Neural progenitor cell (in vitro differentiated cells): ENCODE data around the gene IL36RN. TPM values are rescaled to one million over a fixed set of nuclear protein-coding genes. Genes with fewer than 3 reads are reported as not detected.

Experiments used
- DNase-seq: peaks from one replicate; pipeline ENCODE4 v3.0.0-alpha.2; 2016; ENCODE audit warnings: low spot score
- H2AFZ ChIP-seq: fragments of 200-600 bp; sonication (generic); replicated peaks from 2 replicates; pipeline ENCODE4 v1.6.1; 2016; ENCODE audit warnings: antibody characterized with exemption
- H3F3A ChIP-seq: fragments of 200-600 bp; sonication (generic); 2 replicates; pipeline ENCODE4 v1.6.1; 2016; ENCODE audit warnings: antibody characterized with exemption, low read depth
- H3K27ac ChIP-seq: fragments of 200-600 bp; sonication (generic); 2 replicates; pipeline ENCODE4 v1.5.1; 2016; ENCODE audit warnings: mild to moderate bottlenecking
- H3K27me3 ChIP-seq: fragments of 200-600 bp; sonication (generic); 2 replicates; pipeline ENCODE4 v1.6.1; 2016; ENCODE audit warnings: mild to moderate bottlenecking, moderate library complexity
- H3K36me3 ChIP-seq: fragments of 200-600 bp; sonication (generic); 2 replicates; pipeline ENCODE4 v1.5.1; 2016
- H3K4me1 ChIP-seq: fragments of 200-600 bp; sonication (generic); 2 replicates; pipeline ENCODE4 v1.6.1; 2016; ENCODE audit warnings: mixed run types
- H3K4me2 ChIP-seq: fragments of 200-600 bp; sonication (generic); 2 replicates; pipeline ENCODE4 v1.6.1; 2016
- H3K4me3 ChIP-seq: fragments of 200-600 bp; sonication (generic); 2 replicates; pipeline ENCODE4 v1.5.1; 2016
- H3K79me2 ChIP-seq: fragments of 200-600 bp; sonication (generic); 2 replicates; pipeline ENCODE4 v1.6.1; 2016; ENCODE audit warnings: low read depth
- H3K9ac ChIP-seq: fragments of 200-600 bp; sonication (generic); 2 replicates; pipeline ENCODE4 v1.6.1; 2016
- H3K9me3 ChIP-seq: fragments of 200-600 bp; sonication (generic); 2 replicates; pipeline ENCODE4 v1.5.1; 2016; ENCODE audit warnings: low read depth
- H4K20me1 ChIP-seq: fragments of 200-600 bp; sonication (generic); 2 replicates; pipeline ENCODE4 v1.6.1; 2016; ENCODE audit warnings: low read depth
- H3K27ac Mint-ChIP-seq: 3 replicates; pipeline ENCODE4 v1.8.0; 2021; ENCODE audit warnings: mixed read lengths
- H3K27me3 Mint-ChIP-seq: 2 replicates; pipeline ENCODE4 v1.8.0; 2022; ENCODE audit warnings: low read depth, mild to moderate bottlenecking, inconsistent platforms, moderate library complexity, mixed read lengths; ENCODE audit not compliant: insufficient read depth
- H3K36me3 Mint-ChIP-seq: 3 replicates; pipeline ENCODE4 v1.8.0; 2021; ENCODE audit warnings: mixed read lengths
- H3K4me1 Mint-ChIP-seq: 3 replicates; pipeline ENCODE4 v1.8.0; 2021; ENCODE audit warnings: mixed read lengths
- H3K4me3 Mint-ChIP-seq: 3 replicates; pipeline ENCODE4 v1.8.0; 2021; ENCODE audit warnings: mild to moderate bottlenecking, moderate library complexity, mixed read lengths
- H3K9me3 Mint-ChIP-seq: 3 replicates; pipeline ENCODE4 v1.8.0; 2020; ENCODE audit warnings: mixed read lengths
- CTCF ChIP-seq: fragments of 200-600 bp; sonication (generic); IDR thresholded peaks from 2 replicates; pipeline ENCODE4 v1.5.1; 2017; ENCODE audit warnings: antibody characterized with exemption, mild to moderate bottlenecking
- EZH2 ChIP-seq: fragments of 200-600 bp; sonication (generic); IDR thresholded peaks from 2 replicates; pipeline ENCODE4 v1.6.1; 2017; ENCODE audit warnings: antibody characterized with exemption, mild to moderate bottlenecking, moderate library complexity
- EZH2phosphoT487 ChIP-seq: fragments of 200-600 bp; sonication (generic); IDR thresholded peaks from 2 replicates; pipeline ENCODE4 v1.6.1; 2017; ENCODE audit warnings: antibody characterized with exemption
- total RNA-seq: library from RNA; depleted of rRNA; stranded (reverse); fragments of >200 nt; gene quantifications from 2 replicates; pipeline ENCODE4 v1.2.3, GENCODE V29; 2015; ENCODE audit warnings: low replicate concordance

The IL36RN gene
- total RNA-seq, 1 donor from 2014 or later, result not detected

DNA sequence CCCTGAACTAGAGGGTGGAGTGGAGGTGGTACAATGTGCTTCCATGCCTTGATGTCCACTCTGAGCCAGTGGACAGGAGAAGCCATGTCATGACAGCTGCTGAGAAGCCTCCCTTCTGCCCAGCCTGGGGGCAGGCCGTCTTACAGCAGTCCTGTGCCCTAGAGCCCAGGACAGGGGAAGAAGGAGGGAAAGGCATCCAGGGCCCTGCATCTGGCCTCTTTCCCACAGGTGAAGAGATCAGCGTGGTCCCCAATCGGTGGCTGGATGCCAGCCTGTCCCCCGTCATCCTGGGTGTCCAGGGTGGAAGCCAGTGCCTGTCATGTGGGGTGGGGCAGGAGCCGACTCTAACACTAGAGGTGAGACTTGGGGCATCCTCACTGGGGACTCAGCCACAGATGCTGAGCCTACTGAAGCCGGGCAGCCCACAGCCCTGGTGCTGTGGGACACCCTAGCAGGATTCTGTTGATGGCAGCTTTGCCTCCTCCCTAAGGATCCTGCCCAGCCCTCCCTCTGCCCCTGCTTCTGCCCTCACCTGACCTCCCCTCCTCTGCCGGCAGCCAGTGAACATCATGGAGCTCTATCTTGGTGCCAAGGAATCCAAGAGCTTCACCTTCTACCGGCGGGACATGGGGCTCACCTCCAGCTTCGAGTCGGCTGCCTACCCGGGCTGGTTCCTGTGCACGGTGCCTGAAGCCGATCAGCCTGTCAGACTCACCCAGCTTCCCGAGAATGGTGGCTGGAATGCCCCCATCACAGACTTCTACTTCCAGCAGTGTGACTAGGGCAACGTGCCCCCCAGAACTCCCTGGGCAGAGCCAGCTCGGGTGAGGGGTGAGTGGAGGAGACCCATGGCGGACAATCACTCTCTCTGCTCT lies 3.1 kb downstream of the IL36RN start:
- no peak for TF ChIP-seq EZH2phosphoT487
- TF ChIP-seq EZH2, result no peak
- TF ChIP-seq CTCF, result no peak
- Mint-ChIP-seq H3K27ac (no peak overlapping the region), H3K27me3 (peaks cover 9% of the 10 kb centered on the region), H3K9me3 (peaks cover 3% of the 10 kb centered on the region), H3K4me3 (no peak overlapping the region), H3K4me1 (peaks cover 12% of the 10 kb centered on the region), H3K36me3 (no peaks in the 10 kb centered on the region)
- Histone ChIP-seq H3K27me3 (no peaks in the 10 kb centered on the region), H3K79me2 (no peaks in the 10 kb centered on the region), H3K9ac (no peak overlapping the region), H3K9me3 (no peaks in the 10 kb centered on the region), H3K36me3 (no peaks in the 10 kb centered on the region), H3K27ac (no peak overlapping the region), H3F3A (no peaks in the 10 kb centered on the region), H3K4me2 (no peak overlapping the region), H3K4me1 (no peaks in the 10 kb centered on the region), H2AFZ (no peak overlapping the region), H4K20me1 (no peaks in the 10 kb centered on the region), H3K4me3 (no peak overlapping the region)
- DNase-seq, result no peak

DNA sequence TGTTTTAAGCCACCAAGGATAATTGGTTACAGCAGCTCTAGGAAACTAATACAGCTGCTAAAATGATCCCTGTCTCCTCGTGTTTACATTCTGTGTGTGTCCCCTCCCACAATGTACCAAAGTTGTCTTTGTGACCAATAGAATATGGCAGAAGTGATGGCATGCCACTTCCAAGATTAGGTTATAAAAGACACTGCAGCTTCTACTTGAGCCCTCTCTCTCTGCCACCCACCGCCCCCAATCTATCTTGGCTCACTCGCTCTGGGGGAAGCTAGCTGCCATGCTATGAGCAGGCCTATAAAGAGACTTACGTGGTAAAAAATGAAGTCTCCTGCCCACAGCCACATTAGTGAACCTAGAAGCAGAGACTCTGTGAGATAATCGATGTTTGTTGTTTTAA lies 5.3 kb downstream of the IL36RN start:
- Histone ChIP-seq H3K4me1 (no peaks in the 10 kb centered on the region), H2AFZ (no peak overlapping the region), H3K4me2 (no peak overlapping the region), H3F3A (no peaks in the 10 kb centered on the region), H3K27ac (no peak overlapping the region), H3K36me3 (no peaks in the 10 kb centered on the region), H3K4me3 (no peak overlapping the region), H4K20me1 (no peaks in the 10 kb centered on the region), H3K79me2 (no peaks in the 10 kb centered on the region), H3K9ac (no peak overlapping the region), H3K27me3 (no peaks in the 10 kb centered on the region), H3K9me3 (no peaks in the 10 kb centered on the region)
- Mint-ChIP-seq H3K9me3 (peaks cover 3% of the 10 kb centered on the region), H3K27ac (no peak overlapping the region), H3K36me3 (no peaks in the 10 kb centered on the region), H3K4me1 (peaks cover 12% of the 10 kb centered on the region), H3K4me3 (no peak overlapping the region), H3K27me3 (peaks cover 9% of the 10 kb centered on the region)
- DNase-seq, result no peak
- no peak for TF ChIP-seq EZH2
- no peak for TF ChIP-seq CTCF
- TF ChIP-seq EZH2phosphoT487, result no peak

DNA sequence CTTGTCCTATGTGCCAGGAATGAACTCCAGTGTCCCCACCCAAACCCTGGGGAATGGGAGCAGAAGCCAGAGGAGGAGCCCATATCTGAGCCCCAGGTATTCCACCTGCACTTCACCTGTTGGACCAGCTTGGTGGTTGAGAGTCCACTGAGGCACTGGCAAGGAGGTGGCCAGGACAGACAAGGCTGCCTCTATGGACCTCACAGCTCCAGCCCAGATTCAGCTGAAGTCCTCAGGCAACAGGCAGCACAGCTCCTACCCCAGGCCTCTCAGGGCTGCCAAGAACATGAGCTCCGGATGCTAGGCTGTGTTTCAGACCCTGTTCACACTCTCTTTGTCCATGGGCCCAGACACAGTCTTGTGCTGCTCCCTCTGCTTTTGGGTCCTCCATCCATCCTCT lies 5.9 kb downstream of the IL36RN start:
- Mint-ChIP-seq H3K36me3 (no peaks in the 10 kb centered on the region), H3K27me3 (peaks cover 10% of the 10 kb centered on the region), H3K4me1 (peaks cover 12% of the 10 kb centered on the region), H3K4me3 (no peak overlapping the region), H3K9me3 (peaks cover 3% of the 10 kb centered on the region), H3K27ac (no peak overlapping the region)
- Histone ChIP-seq H3F3A (no peaks in the 10 kb centered on the region), H3K4me3 (no peak overlapping the region), H3K4me2 (no peak overlapping the region), H3K9ac (no peak overlapping the region), H2AFZ (no peak overlapping the region), H4K20me1 (no peaks in the 10 kb centered on the region), H3K27ac (no peak overlapping the region), H3K79me2 (no peaks in the 10 kb centered on the region), H3K4me1 (no peaks in the 10 kb centered on the region), H3K27me3 (no peaks in the 10 kb centered on the region), H3K36me3 (no peaks in the 10 kb centered on the region), H3K9me3 (no peaks in the 10 kb centered on the region)
- no peak for DNase-seq
- TF ChIP-seq CTCF, result no peak
- no peak for TF ChIP-seq EZH2
- TF ChIP-seq EZH2phosphoT487, result no peak
